OCI-LY3 (cell line): ENCODE measurements around the gene MEMO1.
"Not testable (repeated sequence)": the region's sequence is repeated elsewhere in the genome, so short reads cannot be mapped to it uniquely, and the experiment has no call there.

Experiments
- H2AFZ ChIP-seq: fragments of 200-600, 300-600 bp; shearing (Covaris generic); 2 replicates; pipeline ENCODE4 v1.6.0; 2014; ENCODE audit warnings: antibody characterized with exemption, low read depth, low read length
- H3K27ac ChIP-seq: fragments of 200-600, 300-600 bp; sonication (generic); 2 replicates; pipeline ENCODE4 v1.5.1; 2014; ENCODE audit warnings: mild to moderate bottlenecking, low read length, moderate library complexity, mixed read lengths
- H3K27me3 ChIP-seq: fragments of 200-600, 300-600 bp; sonication (generic); 2 replicates; pipeline ENCODE4 v1.6.1; 2014; ENCODE audit warnings: low read depth, low read length, mixed read lengths
- H3K36me3 ChIP-seq: fragments of 200-600, 300-600 bp; sonication (generic); replicated peaks from 2 replicates; pipeline ENCODE3; 2014; ENCODE audit warnings: low read depth, low read length, mixed read lengths
- H3K4me1 ChIP-seq: fragments of 300-600, 200-600 bp; sonication (generic); 2 replicates; pipeline ENCODE4 v1.6.1; 2014; ENCODE audit warnings: low read length, mixed read lengths
- H3K4me2 ChIP-seq: fragments of 200-600, 300-600 bp; sonication (generic); 2 replicates; pipeline ENCODE4 v1.6.1; 2014; ENCODE audit warnings: low read length, mixed read lengths
- H3K4me3 ChIP-seq: fragments of 300-600, 200-600 bp; sonication (generic); 2 replicates; pipeline ENCODE4 v1.5.1; 2014; ENCODE audit warnings: antibody characterized with exemption, mild to moderate bottlenecking, low read length, moderate library complexity
- H3K79me2 ChIP-seq: fragments of 300-600, 200-600 bp; shearing (Covaris generic); 2 replicates; pipeline ENCODE4 v1.6.1; 2014; ENCODE audit warnings: mild to moderate bottlenecking, low read length, mixed read lengths
- H3K9ac ChIP-seq: fragments of 300-600, 200-600 bp; shearing (Covaris generic); 2 replicates; pipeline ENCODE4 v1.6.0; 2014; ENCODE audit warnings: mild to moderate bottlenecking, low read length, moderate library complexity
- H3K9me3 ChIP-seq: fragments of 200-600, 300-600 bp; shearing (Covaris generic); 2 replicates; pipeline ENCODE4 v1.6.1; 2014; ENCODE audit warnings: low read length, mixed read lengths; ENCODE audit not compliant: insufficient read depth
- H4K20me1 ChIP-seq: fragments of 200-600, 300-600 bp; sonication (generic); 2 replicates; pipeline ENCODE4 v1.6.1; 2016; ENCODE audit warnings: low read length, mixed read lengths; ENCODE audit not compliant: insufficient read depth
- CTCF ChIP-seq: fragments of 200-600, 300-600 bp; sonication (generic); IDR thresholded peaks from 2 replicates; pipeline ENCODE4 v1.5.1; 2014; ENCODE audit warnings: antibody characterized with exemption, low read length, low read depth
- EZH2phosphoT487 ChIP-seq: fragments of 200-600 bp; shearing (Covaris generic); IDR thresholded peaks from 2 replicates; pipeline ENCODE4 v1.6.1; 2018; ENCODE audit warnings: antibody characterized with exemption, mixed run types, low read depth

Gene MEMO1

GRCh38 chr2:31863867-31864266 is 146.9 kb downstream of the MEMO1 start:
- no peaks in the 10 kb centered on the region for H3K27me3 ChIP-seq
- H3K4me3 ChIP-seq = no peak overlapping the region
- H3K36me3 ChIP-seq = peaks cover 2% of the 10 kb centered on the region
- H4K20me1 ChIP-seq = no peaks in the 10 kb centered on the region
- no peak overlapping the region for H3K9ac ChIP-seq
- no peaks in the 10 kb centered on the region for H3K9me3 ChIP-seq
- no peak overlapping the region for H3K27ac ChIP-seq
- H3K4me1 ChIP-seq = peaks cover 8% of the 10 kb centered on the region
- H3K4me2 ChIP-seq = no peak overlapping the region
- TF ChIP-seq EZH2phosphoT487 (no peak), CTCF (no peak)
- H3K79me2 ChIP-seq = no peaks in the 10 kb centered on the region
- H2AFZ ChIP-seq = no peak overlapping the region

GRCh38 chr2:31863015-31863656 is 147.7 kb downstream of the MEMO1 start:
- H3K27ac ChIP-seq, H2AFZ ChIP-seq, H3K27me3 ChIP-seq, H3K4me2 ChIP-seq, H3K9me3 ChIP-seq, H3K79me2 ChIP-seq, H3K4me1 ChIP-seq, H4K20me1 ChIP-seq, H3K9ac ChIP-seq, H3K4me3 ChIP-seq, H3K36me3 ChIP-seq: not testable (repeated sequence)

- Histone ChIP-seq H3K4me1 (peaks cover 1% of the 10 kb centered on the region), H3K9ac (no peak overlapping the region), H3K4me2 (no peak overlapping the region), H4K20me1 (no peaks in the 10 kb centered on the region), H3K36me3 (peaks cover 2% of the 10 kb centered on the region), H3K79me2 (no peaks in the 10 kb centered on the region), H3K27me3 (no peaks in the 10 kb centered on the region), H3K9me3 (no peaks in the 10 kb centered on the region), H2AFZ (no peak overlapping the region), H3K27ac (no peak overlapping the region), H3K4me3 (no peak overlapping the region)
- no peak for TF ChIP-seq EZH2phosphoT487
- TF ChIP-seq CTCF = no peak
Measured at GRCh38 chr2:31859959-31860358, 150.8 kb downstream of the MEMO1 start.

DNA sequence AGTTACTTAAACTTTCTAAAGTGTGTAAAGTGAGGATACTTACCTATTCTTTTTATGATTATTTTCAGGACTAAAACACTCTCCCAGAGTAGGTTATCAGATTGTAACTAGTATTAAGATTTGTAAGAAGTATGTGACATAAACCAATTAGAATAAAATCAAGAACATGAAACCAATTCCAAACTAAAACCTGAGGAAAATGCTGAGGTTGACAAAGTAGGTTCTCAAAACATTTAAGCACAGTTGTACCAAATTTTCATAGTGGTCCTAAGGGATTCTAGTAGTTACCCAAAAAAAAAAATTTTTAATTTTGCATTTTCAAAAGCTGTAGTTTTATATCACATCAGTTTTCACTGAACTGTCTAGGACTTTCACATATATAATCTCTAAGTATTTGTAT is 157.3 kb downstream of the MEMO1 start:
- Histone ChIP-seq H2AFZ (no peak overlapping the region), H3K9me3 (no peaks in the 10 kb centered on the region), H3K79me2 (no peaks in the 10 kb centered on the region), H3K4me1 (no peaks in the 10 kb centered on the region), H3K4me2 (no peak overlapping the region), H3K4me3 (no peak overlapping the region), H3K36me3 (no peaks in the 10 kb centered on the region), H3K9ac (no peak overlapping the region), H3K27me3 (no peaks in the 10 kb centered on the region), H3K27ac (no peak overlapping the region), H4K20me1 (no peaks in the 10 kb centered on the region)
- TF ChIP-seq EZH2phosphoT487 (no peak), CTCF (no peak)

- H3K9me3 ChIP-seq, H3K4me1 ChIP-seq, H3K36me3 ChIP-seq, H3K9ac ChIP-seq, H2AFZ ChIP-seq, H3K27ac ChIP-seq, H3K4me3 ChIP-seq, H3K4me2 ChIP-seq, H4K20me1 ChIP-seq, H3K79me2 ChIP-seq, H3K27me3 ChIP-seq: not testable (repeated sequence)
Measured at GRCh38 chr2:31842150-31842549, 168.7 kb downstream of the MEMO1 start.
